ENCODE measurements around the gene LRRC8D.

LRRC8D gene

GRCh38 chr1:89887713-89888112 is 66.9 kb downstream of the LRRC8D start:
- DNase-seq (ENCODE audit: low read depth), result no peak
- TF ChIP-seq, protein P1, sequence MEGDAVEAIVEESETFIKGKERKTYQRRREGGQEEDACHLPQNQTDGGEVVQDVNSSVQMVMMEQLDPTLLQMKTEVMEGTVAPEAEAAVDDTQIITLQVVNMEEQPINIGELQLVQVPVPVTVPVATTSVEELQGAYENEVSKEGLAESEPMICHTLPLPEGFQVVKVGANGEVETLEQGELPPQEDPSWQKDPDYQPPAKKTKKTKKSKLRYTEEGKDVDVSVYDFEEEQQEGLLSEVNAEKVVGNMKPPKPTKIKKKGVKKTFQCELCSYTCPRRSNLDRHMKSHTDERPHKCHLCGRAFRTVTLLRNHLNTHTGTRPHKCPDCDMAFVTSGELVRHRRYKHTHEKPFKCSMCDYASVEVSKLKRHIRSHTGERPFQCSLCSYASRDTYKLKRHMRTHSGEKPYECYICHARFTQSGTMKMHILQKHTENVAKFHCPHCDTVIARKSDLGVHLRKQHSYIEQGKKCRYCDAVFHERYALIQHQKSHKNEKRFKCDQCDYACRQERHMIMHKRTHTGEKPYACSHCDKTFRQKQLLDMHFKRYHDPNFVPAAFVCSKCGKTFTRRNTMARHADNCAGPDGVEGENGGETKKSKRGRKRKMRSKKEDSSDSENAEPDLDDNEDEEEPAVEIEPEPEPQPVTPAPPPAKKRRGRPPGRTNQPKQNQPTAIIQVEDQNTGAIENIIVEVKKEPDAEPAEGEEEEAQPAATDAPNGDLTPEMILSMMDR (IDR thresholded peaks at IDR 0.05; ENCODE audit: insufficient read depth, low read depth, low read length, missing control alignments), result no peak
- no peak overlapping the region for H3K4me3 ChIP-seq (ENCODE audit: low read length)

DNA sequence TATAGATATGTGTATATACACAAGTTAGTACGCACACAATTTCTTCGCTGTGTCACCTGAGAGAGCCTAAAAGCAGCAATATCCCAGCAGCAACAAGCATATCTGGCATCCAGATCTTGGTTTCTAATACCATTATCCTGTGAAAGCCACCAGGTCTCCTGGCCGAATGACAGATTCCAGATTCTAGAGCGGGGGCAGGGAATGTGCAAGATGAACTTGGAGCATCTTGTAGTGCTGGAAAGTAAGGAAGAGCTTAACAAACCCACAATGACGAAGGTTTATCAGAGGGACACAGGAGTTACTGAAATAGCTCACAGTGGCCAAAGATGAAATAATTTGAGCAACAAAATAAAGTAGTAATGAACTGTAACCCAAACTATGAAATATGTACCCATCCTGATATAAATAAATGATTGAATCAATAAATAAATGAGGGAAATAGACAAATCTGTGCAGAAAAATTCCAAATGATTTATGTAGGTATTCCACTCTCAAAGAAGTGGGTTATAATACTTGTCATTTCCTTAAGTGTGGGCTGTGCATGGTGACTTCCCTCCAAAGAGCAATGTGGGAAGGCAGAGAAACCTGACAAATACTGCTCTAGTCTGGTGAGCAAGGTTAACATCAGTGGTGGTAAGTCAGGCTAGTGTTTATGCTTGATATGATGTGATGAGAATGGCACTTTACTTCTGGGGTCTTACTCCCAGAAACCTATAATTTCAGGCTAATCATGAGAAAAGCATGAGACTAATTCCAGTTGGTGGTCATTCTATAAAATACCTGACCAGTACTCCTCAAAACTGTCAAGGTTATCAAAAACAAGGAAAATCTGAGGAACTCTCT is 67.9 kb downstream of the LRRC8D start:
- H3K4me3 ChIP-seq (ENCODE audit: low read length), result no peak overlapping the region
- no peak for DNase-seq (ENCODE audit: low read depth)
- TF ChIP-seq, protein P1 (IDR thresholded peaks at IDR 0.05; ENCODE audit: insufficient read depth, low read depth, low read length, missing control alignments), result no peak

GRCh38 chr1:89889323-89889615 is 68.4 kb downstream of the LRRC8D start:
- TF ChIP-seq, protein P1 (IDR thresholded peaks at IDR 0.05; ENCODE audit: insufficient read depth, low read depth, low read length, missing control alignments), result no peak
- DNase-seq (ENCODE audit: low read depth), result no peak
- no peak overlapping the region for H3K4me3 ChIP-seq (ENCODE audit: low read length)

DNA sequence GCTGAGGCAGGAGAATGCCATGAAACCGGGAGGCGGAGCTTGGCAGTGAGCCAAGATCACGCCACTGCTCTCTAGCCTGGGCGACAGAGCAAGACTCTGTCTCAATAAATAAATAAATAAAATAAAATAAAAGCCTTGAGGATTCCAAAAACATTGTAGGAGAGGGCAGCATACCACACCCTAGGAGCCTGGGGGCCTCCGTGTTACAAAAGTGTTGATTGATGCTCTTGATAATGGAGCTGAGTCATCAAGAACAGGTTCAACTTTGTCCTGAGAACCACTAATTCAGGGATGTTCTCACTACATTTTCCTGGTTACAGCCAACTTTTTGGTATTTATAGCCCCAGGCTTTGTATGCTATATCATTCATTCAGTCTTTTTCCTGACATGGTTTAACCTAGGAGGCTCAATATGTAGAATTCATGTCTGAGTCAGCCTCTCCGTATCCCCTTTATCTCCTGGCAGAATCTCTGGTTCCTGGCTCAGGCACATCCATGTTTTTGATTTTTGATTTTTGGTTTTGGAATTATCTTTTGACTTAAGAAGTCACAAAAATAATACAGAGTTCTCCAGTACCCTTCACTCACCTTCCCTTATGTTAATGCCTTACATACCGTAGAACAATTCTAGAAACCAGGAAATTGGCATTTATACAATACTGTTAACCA is 69.4 kb downstream of the LRRC8D start:
- TF ChIP-seq, protein P1 (IDR thresholded peaks at IDR 0.05; ENCODE audit: insufficient read depth, low read depth, low read length, missing control alignments), result no peak
- DNase-seq (ENCODE audit: low read depth), result peak; percentile 99
- H3K4me3 ChIP-seq (ENCODE audit: low read length), result no peak overlapping the region

DNA sequence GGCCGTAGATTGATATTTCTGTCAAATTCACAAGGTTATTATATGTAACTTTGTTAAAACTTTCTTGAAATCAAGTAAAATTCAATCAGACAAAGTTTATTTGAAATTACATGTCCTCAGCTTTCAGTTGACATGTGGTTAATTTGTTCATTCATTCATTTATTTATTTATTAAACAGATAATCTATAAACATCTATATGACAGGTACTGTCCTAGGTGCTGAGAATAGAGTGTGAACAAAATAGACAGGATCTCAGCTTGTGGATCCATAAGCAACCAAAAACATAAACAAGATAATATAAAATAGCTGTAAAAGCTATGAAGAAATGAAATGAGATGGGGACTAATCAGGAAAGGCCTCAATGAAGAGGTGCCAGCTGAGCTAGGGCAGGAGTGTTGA is 72.0 kb downstream of the LRRC8D start:
- DNase-seq (ENCODE audit: low read depth), result no peak

DNA sequence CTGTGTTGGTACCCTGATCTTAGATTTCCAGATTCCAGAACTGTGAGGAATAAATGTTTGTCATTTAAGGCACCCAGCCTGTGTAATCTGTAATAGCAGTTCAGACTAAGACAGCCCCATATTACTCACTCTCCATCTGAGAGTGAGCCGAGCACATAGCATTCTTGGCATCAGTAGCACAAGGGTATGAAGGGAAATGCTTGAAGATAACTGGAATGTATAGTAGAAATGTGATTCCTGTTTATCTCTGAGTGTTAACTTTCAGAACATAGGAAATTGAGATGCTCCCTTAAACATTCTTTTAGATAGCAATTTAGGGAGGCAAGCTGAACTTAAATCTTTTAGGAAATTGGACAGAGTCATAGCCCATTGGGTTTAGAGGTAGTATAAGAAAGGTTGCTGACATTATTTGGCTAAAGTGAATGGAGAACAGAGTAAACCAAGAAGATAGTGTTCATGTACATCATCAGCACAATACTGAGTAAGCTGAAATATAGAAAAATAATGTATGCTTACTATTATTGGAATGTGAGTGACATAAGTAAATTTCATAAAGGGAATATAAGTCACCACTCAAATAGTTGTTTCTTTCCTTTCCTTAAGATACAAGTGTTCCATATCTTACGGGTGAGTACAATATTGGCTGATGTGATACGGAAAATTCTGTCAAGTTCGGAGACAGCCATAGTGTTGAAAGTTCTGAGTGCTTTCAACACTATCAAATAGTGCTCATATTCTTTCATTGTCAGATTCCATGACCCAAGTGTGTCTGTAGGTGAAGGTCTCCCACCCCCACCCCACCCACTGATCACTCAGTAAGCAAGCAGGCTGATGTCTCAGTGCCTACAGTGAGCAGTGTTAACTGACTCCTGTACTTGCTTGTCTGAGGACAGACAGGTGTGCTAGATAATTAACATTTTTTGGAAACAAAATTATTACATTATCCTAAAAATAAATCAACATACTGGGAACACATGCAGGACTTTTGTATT is 73.7 kb downstream of the LRRC8D start:
- TF ChIP-seq, protein P1 (IDR thresholded peaks at IDR 0.05; ENCODE audit: insufficient read depth, low read depth, low read length, missing control alignments), result no peak
- no peak overlapping the region for H3K4me3 ChIP-seq (ENCODE audit: low read length)
- DNase-seq (ENCODE audit: low read depth), result peak; percentile 68

More for the DNA sequence above, 72.0 kb downstream of the LRRC8D start:
- H3K4me3 ChIP-seq (ENCODE audit: low read length), result no peak overlapping the region
- TF ChIP-seq, protein P1 (IDR thresholded peaks at IDR 0.05; ENCODE audit: insufficient read depth, low read depth, low read length, missing control alignments), result no peak
